ENCODE measurements around the gene IP6K3. TPM values are rescaled to one million over a fixed set of nuclear protein-coding genes. Genes with fewer than 3 reads are reported as not detected.

Gene IP6K3
- total and polyA plus RNA-seq, 4 experiments from 2014 or later, result not detected

DNA sequence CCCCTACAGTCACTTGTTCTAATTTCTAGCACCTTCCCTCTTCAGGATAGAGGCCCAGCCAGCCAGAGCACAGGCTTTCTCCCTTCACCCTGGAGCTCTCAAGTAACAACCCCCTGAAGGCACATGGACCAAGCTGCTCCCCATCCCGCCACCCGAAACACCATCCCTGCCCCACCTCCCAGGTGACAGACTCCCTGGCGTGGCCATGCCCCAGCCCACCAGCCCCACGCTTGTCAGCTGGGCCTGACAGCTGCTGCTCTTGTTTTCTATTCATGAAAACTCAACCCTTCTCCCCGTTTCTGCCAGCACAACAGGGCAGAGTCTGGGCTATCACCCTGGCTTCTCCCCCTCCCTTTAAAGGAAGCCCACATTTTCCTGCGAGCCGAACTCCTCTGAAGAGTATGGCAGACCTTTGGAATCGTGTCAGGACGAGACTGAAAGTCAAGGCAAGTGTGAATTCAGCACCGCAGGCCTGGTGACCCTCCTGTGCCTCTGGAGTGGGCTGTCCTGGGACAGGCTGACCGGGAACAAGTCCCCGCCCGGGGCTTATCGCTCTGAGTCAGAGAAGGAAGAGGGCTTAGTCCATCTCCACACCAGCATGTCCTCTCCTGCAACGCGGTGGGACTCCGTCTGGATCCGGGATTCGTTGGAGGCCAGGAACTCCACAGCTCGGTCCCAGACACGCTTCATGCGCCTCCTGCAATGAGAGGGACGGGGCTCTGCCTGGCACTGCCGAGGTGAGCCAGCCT is 25.6 kb upstream of the IP6K3 start:
- Histone ChIP-seq H3K4me1 (ENCODE audit: insufficient read depth, low read length) (peaks cover 6% of the 10 kb centered on the region), H3K9me3 (ENCODE audit: control insufficient read depth in 1 of 2, low read length in 2 of 2) (no peaks in the 10 kb centered on the region), H3K27ac (ENCODE audit: low read depth, low read length) (no peak overlapping the region), H3K4me3 (ENCODE audit: low read length in 2 of 2) (no peak overlapping the region), H3K27me3 (ENCODE audit: insufficient read depth, low read length) (no peaks in the 10 kb centered on the region), H3K36me3 (ENCODE audit: insufficient read depth, low read length) (peaks cover 46% of the 10 kb centered on the region)
- Mint-ChIP-seq H3K4me1 (peaks cover 10 to 15% (median 13%) of the 10 kb centered on the region in 4 donors), H3K4me3 (peak overlapping the region in 1 of 8 donors; percentile 31), H3K9me3 (no peaks in the 10 kb centered on the region), H3K27me3 (no peaks in the 10 kb centered on the region), H3K27ac (peak overlapping the region in 3 of 7 donors; percentile 21 to 68 (median 53)), H3K36me3 (peaks cover 11 to 46% of the 10 kb centered on the region in 2 donors)
- DNase-seq, result no peak
- CTCF ChIA-PET (ENCODE audit: partially characterized antibody), result interaction anchor here (1.0 to 10.1 kb wide), 19 partner anchors 10 to 390 kb away, joined by 3 to 225 read pairs (median 4); partner anchors contain the start of genes LEMD2 and UQCC2
- POLR2A ChIA-PET (ENCODE audit: partially characterized antibody), result interaction anchor here (1.1 to 4.2 kb wide), 3 partner anchors 16 to 255 kb away, joined by 4 to 26 read pairs (median 11); partner anchors contain the start of gene LEMD2
- intact Hi-C loops (cut with micrococcal nuclease), result no loop called here

DNA sequence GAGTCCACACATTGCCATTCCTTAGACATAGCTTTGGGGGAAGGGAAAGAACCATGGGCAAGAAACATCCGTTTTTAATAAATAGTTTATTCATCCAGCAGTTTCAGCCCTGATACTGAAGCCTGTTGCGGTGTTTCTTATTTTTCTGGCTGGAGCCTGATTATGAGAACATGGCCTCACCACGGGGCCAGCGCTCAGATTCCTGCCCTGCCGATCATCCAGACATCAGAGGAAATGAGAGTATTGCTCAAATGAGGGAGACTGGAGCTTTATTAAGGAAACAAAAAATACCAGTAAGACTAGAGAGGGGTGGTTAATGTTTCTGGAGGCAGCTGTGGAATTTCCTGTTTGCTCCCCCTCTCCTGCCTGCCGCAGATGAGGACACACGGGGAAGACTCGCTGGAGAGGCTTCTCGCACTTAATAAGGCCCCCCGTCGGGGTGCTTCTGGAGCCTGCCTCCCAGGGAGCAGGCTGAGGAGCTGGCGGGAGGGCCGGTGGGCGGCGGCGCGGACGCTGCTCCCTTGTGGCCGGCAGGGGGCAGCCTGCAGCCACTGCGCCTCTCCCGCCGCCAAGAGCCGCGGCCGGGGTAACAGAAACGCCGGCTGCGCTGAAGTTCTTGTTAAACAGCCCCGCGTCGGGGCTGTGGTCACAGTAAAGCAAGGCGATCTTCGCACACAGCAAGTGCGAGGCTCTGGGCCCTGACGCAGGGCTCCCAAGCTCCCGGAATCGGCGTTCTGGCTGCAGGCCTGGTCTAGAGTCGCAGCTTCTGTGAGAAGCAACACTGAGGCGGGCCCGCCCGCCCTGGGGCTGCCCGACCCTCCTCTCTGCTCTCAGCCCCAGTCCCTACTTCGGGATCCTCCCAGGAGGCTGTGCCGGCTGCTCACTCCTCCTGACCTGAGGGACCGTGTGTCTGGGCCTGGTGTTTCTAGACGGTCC is 24.7 kb upstream of the IP6K3 start:
- Histone ChIP-seq H3K4me1 (ENCODE audit: insufficient read depth, low read length) (peaks cover 6% of the 10 kb centered on the region), H3K4me3 (ENCODE audit: low read length in 2 of 2) (no peak overlapping the region), H3K9me3 (ENCODE audit: control insufficient read depth in 1 of 2, low read length in 2 of 2) (no peaks in the 10 kb centered on the region), H3K36me3 (ENCODE audit: insufficient read depth, low read length) (peaks cover 38% of the 10 kb centered on the region), H3K27me3 (ENCODE audit: insufficient read depth, low read length) (no peaks in the 10 kb centered on the region), H3K27ac (ENCODE audit: low read depth, low read length) (no peak overlapping the region)
- Mint-ChIP-seq H3K4me1 (peaks cover 10 to 15% (median 13%) of the 10 kb centered on the region in 4 donors), H3K9me3 (peaks cover 0 to 3% (median 0%) of the 10 kb centered on the region in 8 donors), H3K36me3 (peaks cover 6 to 37% of the 10 kb centered on the region in 2 donors), H3K27me3 (no peaks in the 10 kb centered on the region), H3K4me3 (peak overlapping the region in 1 of 8 donors; percentile 29), H3K27ac (peak overlapping the region in 6 of 7 donors; percentile 21 to 88 (median 50))
- ChIA-PET CTCF (ENCODE audit: partially characterized antibody) (interaction anchor here (0.7 to 10.1 kb wide), 34 partner anchors 8 to 391 kb away, joined by 3 to 225 read pairs (median 4); partner anchors contain the start of genes LEMD2 and MLN), POLR2A (ENCODE audit: partially characterized antibody) (interaction anchor here (0.8 to 4.2 kb wide), 6 partner anchors 17 to 411 kb away, joined by 3 to 26 read pairs (median 4); partner anchors contain the start of gene LEMD2)
- intact Hi-C loops (cut with micrococcal nuclease), result no loop called here
- DNase-seq, result peak; percentile 54 to 68 (median 60)

GRCh38 chr6:33770833-33771145 is 24.1 kb upstream of the IP6K3 start:
- no peak overlapping the region for H3K27ac Mint-ChIP-seq
- peaks cover 0 to 5% (median 0%) of the 10 kb centered on the region in 8 donors for H3K9me3 Mint-ChIP-seq
- no peaks in the 10 kb centered on the region for H3K27me3 Mint-ChIP-seq
- no peaks in the 10 kb centered on the region for H3K27me3 ChIP-seq (ENCODE audit: insufficient read depth, low read length)
- no peak for DNase-seq
- peaks cover 32% of the 10 kb centered on the region for H3K36me3 ChIP-seq (ENCODE audit: insufficient read depth, low read length)
- ChIA-PET CTCF (ENCODE audit: partially characterized antibody) (interaction anchor here (0.7 to 10.1 kb wide), 35 partner anchors 8 to 392 kb away, joined by 3 to 225 read pairs (median 4); partner anchors contain the start of genes LEMD2, MLN and UQCC2), POLR2A (ENCODE audit: partially characterized antibody) (interaction anchor here (1.0 to 4.2 kb wide), 5 partner anchors 17 to 412 kb away, joined by 3 to 26 read pairs (median 4); partner anchors contain the start of gene LEMD2)
- no peak overlapping the region for H3K4me3 ChIP-seq (ENCODE audit: low read length in 2 of 2)
- H3K4me1 Mint-ChIP-seq, result peaks cover 10 to 15% (median 13%) of the 10 kb centered on the region in 4 donors
- H3K36me3 Mint-ChIP-seq, result peaks cover 0 to 31% of the 10 kb centered on the region in 2 donors
- H3K4me1 ChIP-seq (ENCODE audit: insufficient read depth, low read length), result peaks cover 6% of the 10 kb centered on the region
- intact Hi-C loops (cut with micrococcal nuclease), result no loop called here
- no peak overlapping the region for H3K27ac ChIP-seq (ENCODE audit: low read depth, low read length)
- H3K4me3 Mint-ChIP-seq, result no peak overlapping the region
- H3K9me3 ChIP-seq (ENCODE audit: control insufficient read depth in 1 of 2, low read length in 2 of 2), result no peaks in the 10 kb centered on the region

DNA sequence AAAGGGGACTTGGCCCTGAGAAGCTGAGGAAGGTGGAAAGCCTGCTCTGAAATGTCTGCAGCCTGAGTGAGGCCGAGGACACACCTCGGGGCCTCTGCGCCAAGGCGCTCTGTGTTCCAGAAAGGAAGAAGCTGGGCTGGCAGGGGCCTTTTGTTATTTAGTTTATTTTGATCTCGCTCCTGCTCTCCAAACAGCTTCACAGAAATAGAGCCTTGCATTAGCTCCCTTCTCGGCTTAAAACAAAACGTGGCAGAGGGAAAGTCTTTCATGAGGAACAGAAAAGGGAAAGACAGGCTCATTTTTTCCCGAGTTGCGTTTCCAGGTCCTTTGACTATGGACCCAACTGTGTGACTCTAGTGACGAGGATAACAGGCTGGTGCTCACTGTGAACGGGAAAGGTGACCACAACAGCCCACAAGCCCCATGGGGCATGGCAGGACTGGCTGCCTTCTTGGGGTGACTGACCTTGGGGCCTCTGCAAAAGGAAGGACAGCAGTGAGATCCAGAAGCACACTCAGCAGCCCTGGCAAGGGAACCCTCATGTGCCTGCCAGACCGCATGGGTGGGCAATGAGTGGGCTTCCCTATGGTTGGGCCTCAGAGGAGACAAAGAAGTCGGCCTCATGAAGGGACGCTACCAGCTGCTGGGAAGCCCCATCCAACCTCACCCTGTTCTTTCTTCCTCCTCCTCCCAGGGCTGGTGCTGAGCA is 23.6 kb upstream of the IP6K3 start:
- peaks cover 10 to 15% (median 13%) of the 10 kb centered on the region in 4 donors for H3K4me1 Mint-ChIP-seq
- Histone ChIP-seq H3K27ac (ENCODE audit: low read depth, low read length) (no peak overlapping the region), H3K36me3 (ENCODE audit: insufficient read depth, low read length) (peaks cover 27% of the 10 kb centered on the region), H3K4me3 (ENCODE audit: low read length in 2 of 2) (no peak overlapping the region), H3K9me3 (ENCODE audit: control insufficient read depth in 1 of 2, low read length in 2 of 2) (no peaks in the 10 kb centered on the region), H3K27me3 (ENCODE audit: insufficient read depth, low read length) (no peaks in the 10 kb centered on the region), H3K4me1 (ENCODE audit: insufficient read depth, low read length) (peaks cover 6% of the 10 kb centered on the region)
- no peak for DNase-seq
- H3K4me3 Mint-ChIP-seq, result no peak overlapping the region
- peak overlapping the region in 1 of 7 donors; percentile 30 for H3K27ac Mint-ChIP-seq
- peaks cover 0 to 3% of the 10 kb centered on the region in 2 donors for H3K27me3 Mint-ChIP-seq
- POLR2A ChIA-PET (ENCODE audit: partially characterized antibody), result interaction anchor here (1.3 to 4.2 kb wide), 3 partner anchors 18 to 412 kb away, joined by 3 to 26 read pairs (median 11); partner anchors contain the start of gene LEMD2
- CTCF ChIA-PET (ENCODE audit: partially characterized antibody), result interaction anchor here (0.9 to 10.1 kb wide), 24 partner anchors 8 to 419 kb away, joined by 3 to 225 read pairs (median 4); partner anchors contain the start of genes LEMD2, MLN and UQCC2
- H3K36me3 Mint-ChIP-seq, result peaks cover 0 to 27% of the 10 kb centered on the region in 2 donors
- intact Hi-C loops (cut with micrococcal nuclease), result no loop called here
- peaks cover 0 to 5% (median 0%) of the 10 kb centered on the region in 8 donors for H3K9me3 Mint-ChIP-seq

- H3K27ac Mint-ChIP-seq, result no peak overlapping the region
- no peak overlapping the region for H3K4me3 Mint-ChIP-seq
- Histone ChIP-seq H3K4me1 (ENCODE audit: insufficient read depth, low read length) (peaks cover 6% of the 10 kb centered on the region), H3K36me3 (ENCODE audit: insufficient read depth, low read length) (peaks cover 18% of the 10 kb centered on the region), H3K27me3 (ENCODE audit: insufficient read depth, low read length) (no peaks in the 10 kb centered on the region), H3K9me3 (ENCODE audit: control insufficient read depth in 1 of 2, low read length in 2 of 2) (no peaks in the 10 kb centered on the region), H3K4me3 (ENCODE audit: low read length in 2 of 2) (no peak overlapping the region), H3K27ac (ENCODE audit: low read depth, low read length) (no peak overlapping the region)
- H3K27me3 Mint-ChIP-seq, result peaks cover 2 to 4% of the 10 kb centered on the region in 2 donors
- intact Hi-C loops (cut with micrococcal nuclease), result no loop called here
- peaks cover 10 to 15% (median 13%) of the 10 kb centered on the region in 4 donors for H3K4me1 Mint-ChIP-seq
- DNase-seq, result no peak
- H3K9me3 Mint-ChIP-seq, result peaks cover 0 to 5% (median 0%) of the 10 kb centered on the region in 8 donors
- ChIA-PET POLR2A (ENCODE audit: partially characterized antibody) (interaction anchor here (4.2 kb wide), 1 partner anchor 19 kb away, joined by 26 read pairs; the partner anchor contains the start of gene LEMD2), CTCF (ENCODE audit: partially characterized antibody) (interaction anchor here (0.9 to 10.1 kb wide), 15 partner anchors 10 to 420 kb away, joined by 3 to 225 read pairs (median 4); partner anchors contain the start of genes LEMD2 and UQCC2)
- peaks cover 0 to 18% of the 10 kb centered on the region in 2 donors for H3K36me3 Mint-ChIP-seq
Measured at GRCh38 chr6:33769248-33769821, 22.6 kb upstream of the IP6K3 start.

DNA sequence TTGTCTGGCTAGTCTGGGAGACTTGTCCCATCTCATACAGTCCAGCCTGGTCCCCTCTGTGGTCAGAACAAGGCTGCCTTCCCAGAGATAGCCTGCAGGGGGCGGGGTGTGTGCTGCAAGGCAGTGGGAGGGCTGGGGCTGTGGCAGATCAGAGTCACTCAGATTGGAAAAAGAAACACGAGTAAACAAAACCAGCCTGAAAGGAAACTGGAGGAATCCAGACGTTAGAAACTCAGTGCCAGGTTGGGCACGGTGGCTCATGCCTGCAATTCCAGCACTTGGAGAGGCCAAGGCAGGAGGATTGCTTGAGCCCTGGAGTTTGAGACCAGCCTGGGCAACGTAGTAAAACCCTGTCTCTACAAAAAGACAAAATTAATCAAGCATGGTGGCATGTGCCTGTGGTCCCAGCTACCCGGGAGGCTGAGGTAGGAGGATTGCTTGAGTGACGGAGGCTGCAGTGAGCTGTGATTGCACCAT is 22.0 kb upstream of the IP6K3 start:
- peak; percentile 55 to 73 (median 63) for DNase-seq
- Mint-ChIP-seq H3K9me3 (peaks cover 0 to 5% (median 0%) of the 10 kb centered on the region in 8 donors), H3K36me3 (peaks cover 0 to 15% of the 10 kb centered on the region in 2 donors), H3K4me1 (peaks cover 10 to 15% (median 13%) of the 10 kb centered on the region in 4 donors), H3K27ac (no peak overlapping the region), H3K27me3 (peaks cover 2 to 4% of the 10 kb centered on the region in 2 donors), H3K4me3 (no peak overlapping the region)
- ChIA-PET CTCF (ENCODE audit: partially characterized antibody) (interaction anchor here (0.8 to 10.1 kb wide), 12 partner anchors 10 to 386 kb away, joined by 3 to 225 read pairs (median 6); partner anchors contain the start of gene LEMD2), POLR2A (ENCODE audit: partially characterized antibody) (interaction anchor here (0.6 to 1.2 kb wide), 2 partner anchors 19 to 269 kb away, joined by 3 to 4 read pairs; no protein-coding TSS in a partner anchor)
- no peaks in the 10 kb centered on the region for H3K27me3 ChIP-seq (ENCODE audit: insufficient read depth, low read length)
- H3K27ac ChIP-seq (ENCODE audit: low read depth, low read length), result no peak overlapping the region
- peaks cover 6% of the 10 kb centered on the region for H3K4me1 ChIP-seq (ENCODE audit: insufficient read depth, low read length)
- no peaks in the 10 kb centered on the region for H3K9me3 ChIP-seq (ENCODE audit: control insufficient read depth in 1 of 2, low read length in 2 of 2)
- H3K4me3 ChIP-seq (ENCODE audit: low read length in 2 of 2), result no peak overlapping the region
- H3K36me3 ChIP-seq (ENCODE audit: insufficient read depth, low read length), result peaks cover 15% of the 10 kb centered on the region
- intact Hi-C loops (cut with micrococcal nuclease), result loop anchor here (1.0 kb wide), 1 partner anchor 386 kb away; no protein-coding TSS in a partner anchor

Measured in CD4-positive, alpha-beta memory T cell (primary cell).